Stomach (tissue), 9 donors: ENCODE data around the gene TMEM229A. TPM values are rescaled to one million over a fixed set of nuclear protein-coding genes. Genes with fewer than 3 reads are reported as not detected.

Source experiments
- DNase-seq, 2 donors: peaks; one replicate each; pipeline versions ENCODE4 v3.0.0 to v3.0.0-alpha.2; 2013 to 2019
- H3K27ac ChIP-seq, 5 donors: fragments of 200-600 bp in 4 of 5; sonication (generic) in 4 of 5; one replicate each; pipeline ENCODE4 v1.5.1; 2013 to 2019; ENCODE audit warnings: mild to moderate bottlenecking in 1 of 5, moderate library complexity in 1 of 5
- H3K27me3 ChIP-seq, 3 donors: fragments of 200-600 bp; sonication (generic); one replicate each; pipeline ENCODE4 v1.5.1; 2017 to 2019; ENCODE audit warnings: mixed run types in 1 of 3
- H3K36me3 ChIP-seq, 4 donors: fragments of 200-600 bp; sonication (generic); 1 replicate in 3 of 4; 2 replicates in 1 of 4; pipeline ENCODE4 v1.5.1; 2016 to 2019
- H3K4me1 ChIP-seq, 4 donors: fragments of 200-600 bp; sonication (generic); one replicate each; pipeline ENCODE4 v1.5.1; 2016 to 2019
- H3K4me3 ChIP-seq, 4 donors: fragments of 200-600 bp; sonication (generic) in 3 of 4; one replicate each; pipeline ENCODE4 v1.5.1; 2016 to 2019; ENCODE audit warnings: mild to moderate bottlenecking in 1 of 4
- H3K9me3 ChIP-seq, 4 donors: fragments of 200-600 bp; sonication (generic); one replicate each; pipeline ENCODE4 v1.5.1; 2016 to 2019
- EP300 ChIP-seq: sonication (generic); formaldehyde crosslinking; IDR thresholded peaks from one replicate; pipeline ENCODE4 v1.6.1; 2017; ENCODE audit warnings: antibody characterized with exemption
- POLR2A ChIP-seq, 4 donors: fragments of 450-650 bp; IDR thresholded peaks; one replicate each; pipeline ENCODE4 v1.6.1; 2016; ENCODE audit warnings: antibody characterized with exemption in 4 of 4, control low read depth in 2 of 4, mild to moderate bottlenecking in 1 of 4, moderate library complexity in 1 of 4
- POLR2AphosphoS5 ChIP-seq, 3 donors: sonication (generic); formaldehyde crosslinking; IDR thresholded peaks; one replicate each; pipeline ENCODE4 v1.6.1; 2016; ENCODE audit warnings: antibody characterized with exemption in 3 of 3
- WGBS, 5 donors: extraction: QIAGEN DNeasy Blood & Tissue Kit in 3 of 5; methylation state at CpG; one replicate each; pipeline versions ENCODE4 v1.1.5 to v1.1.7; 2013 to 2018; 5-methylcytosine and 5-hydroxymethylcytosine counted together
- intact Hi-C: fragments of 100-400 bp; cut with DNase I; formaldehyde crosslinking; loops from one replicate; pipeline ENCODE4 v1.15.1; 2023; ENCODE audit warnings: low total_unique reads
- polyA plus RNA-seq, 3 donors: library from polyadenylated mRNA; stranded (reverse); fragments of 200-250 nt; gene quantifications; one replicate each; pipeline ENCODE4 v1.2.3, GENCODE V29; 2013
- total RNA-seq, 5 donors: library from RNA; depleted of rRNA; stranded (reverse); fragments of >200 nt; gene quantifications; one replicate each; pipeline versions ENCODE4 v1.1.0 to v1.2.3, GENCODE V29; 2014 to 2016
- TF ChIP-seq, protein P1 (sequence below), 7 experiments: fragments of 450-650 bp in 4 of 7; fragments of 200-600 bp in 3 of 7; sonication (generic) in 3 of 7; IDR thresholded peaks; one replicate each; pipeline ENCODE4 v1.5.1; 2016 to 2019; ENCODE audit warnings: antibody characterized with exemption in 7 of 7, control low read depth in 2 of 7, mild to moderate bottlenecking in 1 of 7
- donor health status: healthy with polysubstance abuse.
- donor health status: Bipolar disorder and iron deficiency.
- donor health status: healthy.

The TMEM229A gene
- total and polyA plus RNA-seq, 8 donors = 0.29 to 15.2 (median 0.96) TPM; not detected in 2

DNA sequence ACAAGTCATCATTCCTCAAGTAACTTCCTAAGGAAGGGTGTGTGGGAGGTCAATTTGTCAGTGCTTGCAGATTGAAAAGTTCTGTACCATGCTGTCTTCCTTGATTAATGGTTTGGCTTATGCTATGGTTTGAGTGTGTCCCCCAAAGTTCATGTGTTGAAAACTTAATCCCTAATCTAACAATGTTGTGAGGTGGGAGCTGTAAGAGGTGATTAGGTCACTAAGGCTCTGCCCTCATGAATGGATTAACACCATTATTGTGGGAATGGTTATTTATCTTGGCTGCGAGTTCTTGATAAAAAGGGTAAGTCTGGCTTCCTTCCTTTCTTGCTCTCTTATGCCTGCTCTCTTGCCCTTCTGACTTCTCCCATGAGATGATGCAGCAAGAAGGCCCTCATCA, 29.3 kb upstream of the TMEM229A start:
- intact Hi-C loops = no loop called here
- Histone ChIP-seq H3K27ac (no peak overlapping the region), H3K27me3 (no peaks in the 10 kb centered on the region), H3K36me3 (no peaks in the 10 kb centered on the region), H3K4me1 (no peaks in the 10 kb centered on the region), H3K4me3 (no peak overlapping the region), H3K9me3 (no peaks in the 10 kb centered on the region)
- WGBS, 5 donors = 8 to 35% (median 23%) methylated on average over 1 of the region's 1 CpG
- TF ChIP-seq, protein P1, sequence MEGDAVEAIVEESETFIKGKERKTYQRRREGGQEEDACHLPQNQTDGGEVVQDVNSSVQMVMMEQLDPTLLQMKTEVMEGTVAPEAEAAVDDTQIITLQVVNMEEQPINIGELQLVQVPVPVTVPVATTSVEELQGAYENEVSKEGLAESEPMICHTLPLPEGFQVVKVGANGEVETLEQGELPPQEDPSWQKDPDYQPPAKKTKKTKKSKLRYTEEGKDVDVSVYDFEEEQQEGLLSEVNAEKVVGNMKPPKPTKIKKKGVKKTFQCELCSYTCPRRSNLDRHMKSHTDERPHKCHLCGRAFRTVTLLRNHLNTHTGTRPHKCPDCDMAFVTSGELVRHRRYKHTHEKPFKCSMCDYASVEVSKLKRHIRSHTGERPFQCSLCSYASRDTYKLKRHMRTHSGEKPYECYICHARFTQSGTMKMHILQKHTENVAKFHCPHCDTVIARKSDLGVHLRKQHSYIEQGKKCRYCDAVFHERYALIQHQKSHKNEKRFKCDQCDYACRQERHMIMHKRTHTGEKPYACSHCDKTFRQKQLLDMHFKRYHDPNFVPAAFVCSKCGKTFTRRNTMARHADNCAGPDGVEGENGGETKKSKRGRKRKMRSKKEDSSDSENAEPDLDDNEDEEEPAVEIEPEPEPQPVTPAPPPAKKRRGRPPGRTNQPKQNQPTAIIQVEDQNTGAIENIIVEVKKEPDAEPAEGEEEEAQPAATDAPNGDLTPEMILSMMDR (IDR thresholded peaks at IDR 0.05) = no peak
- TF ChIP-seq POLR2AphosphoS5 (IDR thresholded peaks at IDR 0.05) (no peak), POLR2A (IDR thresholded peaks at IDR 0.05) (no peak), EP300 (no peak)
- DNase-seq = no peak

- WGBS, 5 donors = 86 to 92% (median 90%) methylated on average over 2 of the region's 2 CpGs
- Histone ChIP-seq H3K27ac (no peak overlapping the region), H3K27me3 (no peaks in the 10 kb centered on the region), H3K36me3 (no peaks in the 10 kb centered on the region), H3K9me3 (no peaks in the 10 kb centered on the region), H3K4me3 (no peak overlapping the region), H3K4me1 (no peaks in the 10 kb centered on the region)
- DNase-seq = no peak
- TF ChIP-seq EP300 = no peak
- TF ChIP-seq, protein P1 (IDR thresholded peaks at IDR 0.05) = no peak
- TF ChIP-seq POLR2A (IDR thresholded peaks at IDR 0.05) = no peak
- no peak for TF ChIP-seq POLR2AphosphoS5 (IDR thresholded peaks at IDR 0.05)
- intact Hi-C loops = no loop called here
Observed at GRCh38 chr7:124060528-124060927, 27.7 kb upstream of the TMEM229A start.

DNA sequence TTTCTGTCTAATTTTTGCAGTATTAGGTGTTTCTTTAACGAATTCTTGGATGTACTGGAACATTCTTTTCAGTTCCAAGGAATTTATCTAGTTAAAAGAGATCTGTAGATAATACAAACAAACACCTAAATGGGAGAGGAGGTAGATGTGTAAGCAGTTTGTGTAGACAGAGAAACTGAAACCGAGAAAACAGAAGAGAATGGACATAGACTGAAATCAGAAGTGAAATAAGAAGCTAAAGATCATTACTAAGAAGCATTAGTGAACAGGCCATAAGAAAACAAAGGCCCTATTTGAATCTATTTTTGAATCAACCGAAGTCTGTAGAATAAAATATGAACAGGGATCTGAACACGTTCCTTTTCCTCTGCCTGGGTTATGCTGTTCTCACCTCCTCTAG, 26.5 kb upstream of the TMEM229A start:
- no peaks in the 10 kb centered on the region for H3K36me3 ChIP-seq
- intact Hi-C loops = no loop called here
- WGBS, 5 donors = 27 to 37% (median 34%) methylated on average over 4 of the region's 4 CpGs

DNA sequence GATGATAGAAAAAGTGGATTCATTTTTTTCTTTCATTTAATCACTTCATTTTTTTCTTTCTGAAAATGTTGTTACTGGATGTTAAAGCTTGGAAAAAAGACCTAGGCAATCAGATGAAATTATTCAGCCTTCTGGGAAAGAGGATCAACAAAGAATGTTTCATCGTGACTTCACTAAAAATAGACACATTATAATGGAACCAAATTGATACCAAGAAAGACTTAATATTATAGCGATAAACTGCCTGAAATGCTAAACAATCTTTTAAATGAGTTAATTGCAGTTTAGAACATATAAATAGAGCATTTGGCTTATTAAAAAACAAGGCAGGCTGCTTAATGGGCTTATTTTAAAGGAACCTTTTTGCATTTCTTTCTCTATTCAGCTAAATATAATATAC, 25.6 kb upstream of the TMEM229A start:
- no peak for DNase-seq
- Histone ChIP-seq H3K4me3 (no peak overlapping the region), H3K9me3 (no peaks in the 10 kb centered on the region), H3K27me3 (no peaks in the 10 kb centered on the region), H3K36me3 (no peaks in the 10 kb centered on the region), H3K27ac (no peak overlapping the region), H3K4me1 (no peaks in the 10 kb centered on the region)
- intact Hi-C loops = no loop called here
- WGBS, 5 donors = 70 to 85% (median 79%) methylated on average over 2 of the region's 2 CpGs
- TF ChIP-seq, protein P1 (IDR thresholded peaks at IDR 0.05) = no peak
- TF ChIP-seq POLR2A (IDR thresholded peaks at IDR 0.05) (no peak), POLR2AphosphoS5 (IDR thresholded peaks at IDR 0.05) (no peak), EP300 (no peak)

More for the DNA sequence above, 26.5 kb upstream of the TMEM229A start:
- Histone ChIP-seq H3K4me1 (no peaks in the 10 kb centered on the region), H3K9me3 (no peaks in the 10 kb centered on the region), H3K27me3 (no peaks in the 10 kb centered on the region), H3K27ac (no peak overlapping the region), H3K4me3 (no peak overlapping the region)
- DNase-seq = no peak
- TF ChIP-seq, protein P1 (IDR thresholded peaks at IDR 0.05) = no peak
- TF ChIP-seq EP300 (no peak), POLR2AphosphoS5 (IDR thresholded peaks at IDR 0.05) (no peak), POLR2A (IDR thresholded peaks at IDR 0.05) (no peak)
